Erythroblast (primary cell): ENCODE results near the gene CADPS2.

ENCODE experiments used
- DNase-seq, 2 experiments: peaks; one replicate each; lab custom pipeline; 2025; lab: John Stamatoyannopoulos, UW
- GATA1 ChIP-seq: IDR thresholded peaks from 2 replicates; pipeline ENCODE4 v1.6.1; 2011; ENCODE audit warnings: low read depth, mild to moderate bottlenecking, control low read depth, low read length, moderate library complexity
- POLR2A ChIP-seq: IDR thresholded peaks from 2 replicates; pipeline ENCODE4 v1.6.1; 2011; ENCODE audit warnings: mild to moderate bottlenecking, low read length

CADPS2 gene

GRCh38 chr7:122726881-122727280 is 159.4 kb downstream of the CADPS2 start:
- DNase-seq = no peak

GRCh38 chr7:122724366-122724765 is 161.9 kb downstream of the CADPS2 start:
- no peak for DNase-seq
- TF ChIP-seq GATA1 (no peak), POLR2A (no peak)

More at GRCh38 chr7:122726881-122727280, 159.4 kb downstream of the CADPS2 start:
- TF ChIP-seq POLR2A (no peak), GATA1 (no peak)

- no peak for DNase-seq
- TF ChIP-seq POLR2A (no peak), GATA1 (no peak)
Measured at GRCh38 chr7:122719010-122719578, 167.2 kb downstream of the CADPS2 start.

- no peak for DNase-seq
- TF ChIP-seq POLR2A (no peak), GATA1 (no peak)
Measured at GRCh38 chr7:122717356-122718089, 168.7 kb downstream of the CADPS2 start.

GRCh38 chr7:122715183-122715582 is 171.1 kb downstream of the CADPS2 start:
- DNase-seq = no peak
- TF ChIP-seq POLR2A = no peak
- no peak for TF ChIP-seq GATA1

GRCh38 chr7:122710916-122711315 is 175.3 kb downstream of the CADPS2 start:
- no peak for DNase-seq
- TF ChIP-seq GATA1 (no peak), POLR2A (no peak)

GRCh38 chr7:122709930-122710646 is 176.2 kb downstream of the CADPS2 start:
- no peak for DNase-seq
- TF ChIP-seq POLR2A = no peak
- TF ChIP-seq GATA1 = no peak

- no peak for DNase-seq
- TF ChIP-seq POLR2A = no peak
- TF ChIP-seq GATA1 = no peak
Measured at GRCh38 chr7:122706836-122707235, 179.4 kb downstream of the CADPS2 start.

- DNase-seq = no peak
Measured at GRCh38 chr7:122702872-122703510, 183.3 kb downstream of the CADPS2 start, which contains the start of gene RNF148. TSS of gene RNF148 (minus strand) at chr7:122702922. CDS start at chr7:122702750, 172 bp downstream.

GRCh38 chr7:122699017-122699416 is 187.2 kb downstream of the CADPS2 start, which contains the start of gene RNF133:
TSS of gene RNF133 (minus strand) at chr7:122699117. CDS start at chr7:122698918, 199 bp downstream.
- TF ChIP-seq GATA1 (no peak), POLR2A (no peak)
- DNase-seq = no peak

More at GRCh38 chr7:122702872-122703510, 183.3 kb downstream of the CADPS2 start, which contains the start of gene RNF148:
- TF ChIP-seq GATA1 (no peak), POLR2A (no peak)

GRCh38 chr7:122695816-122696215 is 190.4 kb downstream of the CADPS2 start:
- no peak for TF ChIP-seq GATA1
- no peak for TF ChIP-seq POLR2A
- DNase-seq = no peak

- TF ChIP-seq POLR2A (no peak), GATA1 (no peak)
- DNase-seq = no peak
Measured at GRCh38 chr7:122694697-122695096, 191.6 kb downstream of the CADPS2 start.

- no peak for DNase-seq
Measured at GRCh38 chr7:122692769-122693309, 193.4 kb downstream of the CADPS2 start.

More at GRCh38 chr7:122692769-122693309, 193.4 kb downstream of the CADPS2 start:
- TF ChIP-seq POLR2A (no peak), GATA1 (no peak)
